SK-N-SH (cell line): ENCODE data around the gene PDZD2. TPM values are rescaled to one million over a fixed set of nuclear protein-coding genes. Genes with fewer than 3 reads are reported as not detected.

Experiments
- CTCF ChIA-PET: fragments of 300-600, 350-600 bp; formaldehyde crosslinking; extraction: SDS; loops from one replicate; lab custom pipeline; 2021; lab: Yijun Ruan, JAX
- POLR2A ChIA-PET: fragments of 350-600 bp; sonication (Branson Sonifier 250); formaldehyde crosslinking; extraction: SDS; loops from one replicate; lab custom pipeline; 2020; ENCODE audit warnings: antibody characterized with exemption, inconsistent platforms; lab: Yijun Ruan, JAX
- DNase-seq: peaks from one replicate; pipeline ENCODE4 v3.0.0; 2012
- H2AFZ ChIP-seq: fragments of 200-600 bp; sonication (generic); 2 replicates; pipeline ENCODE4 v1.8.1; 2016; ENCODE audit warnings: antibody characterized with exemption, mild to moderate bottlenecking, low read depth
- H3F3A ChIP-seq: fragments of 200-600 bp; sonication (generic); replicated peaks from 2 replicates; pipeline ENCODE3; 2016; ENCODE audit warnings: antibody characterized with exemption, mild to moderate bottlenecking; ENCODE audit not compliant: insufficient read depth
- H3K27ac ChIP-seq, 2 experiments: fragments of 200-500 bp in 1 of 2; fragments of 200-600 bp in 1 of 2; sonication (Bioruptor generic) in 1 of 2; sonication (generic), shearing (Covaris generic) in 1 of 2; 2 replicates each; pipeline versions ENCODE4 v1.5.1 to v1.6.1; 2014 to 2016; ENCODE audit warnings: low read depth in 2 of 2, inconsistent platforms in 1 of 2, low read length in 1 of 2, mild to moderate bottlenecking in 1 of 2, mixed read lengths in 1 of 2
- H3K27me3 ChIP-seq: fragments of 200-600 bp; sonication (generic), shearing (Covaris generic); 2 replicates; pipeline ENCODE4 v1.6.1; 2016; ENCODE audit warnings: mixed run types; ENCODE audit not compliant: insufficient read depth
- H3K36me3 ChIP-seq, 2 experiments: fragments of 200-500 bp in 1 of 2; fragments of 200-600 bp in 1 of 2; sonication (Bioruptor generic) in 1 of 2; sonication (generic) in 1 of 2; replicated peaks in 1 of 2; 2 replicates each; pipeline versions ENCODE3 to v1.5.1; 2014 to 2016; ENCODE audit warnings: low read length in 1 of 2, mild to moderate bottlenecking in 1 of 2; ENCODE audit not compliant: insufficient read depth in 2 of 2, control insufficient read depth in 1 of 2
- H3K4me1 ChIP-seq, 2 experiments: fragments of 200-500 bp in 1 of 2; fragments of 200-600 bp in 1 of 2; sonication (Bioruptor generic) in 1 of 2; sonication (generic), shearing (Covaris generic) in 1 of 2; 2 replicates each; pipeline versions ENCODE4 v1.5.1 to v1.6.1; 2014 to 2016; ENCODE audit warnings: low read depth in 1 of 2, low read length in 1 of 2, mixed run types in 1 of 2; ENCODE audit not compliant: insufficient read depth in 2 of 2, control insufficient read depth in 1 of 2
- H3K4me2 ChIP-seq: fragments of 200-600 bp; sonication (generic), shearing (Covaris generic); 2 replicates; pipeline ENCODE4 v1.6.1; 2017; ENCODE audit warnings: mixed run types
- H3K4me3 ChIP-seq, 2 experiments: fragments of 200-500 bp in 1 of 2; fragments of 200-600 bp in 1 of 2; sonication (Bioruptor generic) in 1 of 2; sonication (generic), shearing (Covaris generic) in 1 of 2; 2 replicates each; pipeline versions ENCODE4 v1.5.1 to v1.8.1; 2014 to 2016; ENCODE audit warnings: low read depth in 2 of 2, inconsistent platforms in 1 of 2, low read length in 1 of 2, mild to moderate bottlenecking in 1 of 2, mixed read lengths in 1 of 2, moderate library complexity in 1 of 2
- H3K79me2 ChIP-seq: fragments of 200-600 bp; sonication (generic); 2 replicates; pipeline ENCODE4 v1.8.1; 2017; ENCODE audit warnings: mild to moderate bottlenecking; ENCODE audit not compliant: insufficient read depth
- H3K9ac ChIP-seq: fragments of 200-600 bp; sonication (generic); 2 replicates; pipeline ENCODE4 v1.6.1; 2017; ENCODE audit warnings: mixed run types
- H3K9me2 ChIP-seq: fragments of 200-600 bp; sonication (generic); 2 replicates; pipeline ENCODE4 v1.6.1; 2017; ENCODE audit warnings: mixed run types
- H3K9me3 ChIP-seq: fragments of 200-600 bp; sonication (generic); 2 replicates; pipeline ENCODE4 v1.6.1; 2017; ENCODE audit warnings: mixed run types, mild to moderate bottlenecking, moderate library complexity
- H4K20me1 ChIP-seq: fragments of 200-600 bp; sonication (generic); 2 replicates; pipeline ENCODE4 v1.6.1; 2017; ENCODE audit warnings: mild to moderate bottlenecking, mixed run types; ENCODE audit not compliant: insufficient read depth
- CTCF ChIP-seq: fragments of 200-600 bp; sonication (generic); IDR thresholded peaks from 2 replicates; pipeline ENCODE4 v1.6.1; 2017; ENCODE audit warnings: antibody characterized with exemption, mild to moderate bottlenecking, moderate library complexity
- EP300 ChIP-seq, 2 experiments: IDR thresholded peaks; 2 replicates each; pipeline versions ENCODE4 v1.4.0 to v1.6.1; 2012; ENCODE audit warnings: borderline replicate concordance in 1 of 2, low read depth in 1 of 2, low read length in 1 of 2
- FOSL2 ChIP-seq: IDR thresholded peaks from 2 replicates; pipeline ENCODE4 v1.4.0; 2012; ENCODE audit warnings: low read depth, mild to moderate bottlenecking, moderate library complexity, borderline replicate concordance
- FOXJ3 ChIP-seq: sonication (generic); formaldehyde crosslinking; IDR thresholded peaks from 2 replicates; pipeline ENCODE4 v1.5.1; 2020; ENCODE audit warnings: mild to moderate bottlenecking, missing genetic modification reagents
- GATA2 ChIP-seq: sonication (generic); formaldehyde crosslinking; IDR thresholded peaks from 2 replicates; pipeline ENCODE4 v1.5.0; 2020; ENCODE audit warnings: mild to moderate bottlenecking, missing genetic modification reagents
- MXI1 ChIP-seq: IDR thresholded peaks from 2 replicates; pipeline ENCODE4 v1.6.1; 2012; ENCODE audit warnings: mild to moderate bottlenecking, low read depth, low read length, improper control_type of control experiment
- NRF1 ChIP-seq: IDR thresholded peaks from 2 replicates; pipeline ENCODE4 v1.6.1; 2012; ENCODE audit warnings: low read depth, mild to moderate bottlenecking, low read length
- POLR2AphosphoS5 ChIP-seq: IDR thresholded peaks from 2 replicates; pipeline ENCODE4 v1.6.1; 2012; ENCODE audit warnings: low read depth, low read length
- RAD21 ChIP-seq: IDR thresholded peaks from 2 replicates; pipeline ENCODE4 v1.6.1; 2012; ENCODE audit warnings: mild to moderate bottlenecking, low read length
- REST ChIP-seq: IDR thresholded peaks from 2 replicates; pipeline ENCODE4 v1.6.1; 2012; ENCODE audit warnings: mild to moderate bottlenecking, low read depth, low read length, moderate library complexity
- RXRA ChIP-seq: IDR thresholded peaks from 2 replicates; pipeline ENCODE4 v1.4.0; 2012; ENCODE audit warnings: low read depth, mild to moderate bottlenecking, borderline replicate concordance
- SIN3A ChIP-seq: IDR thresholded peaks from 2 replicates; pipeline ENCODE4 v1.6.1; 2012; ENCODE audit warnings: low read depth, mild to moderate bottlenecking, low read length, moderate library complexity, borderline replicate concordance
- SMC3 ChIP-seq: IDR thresholded peaks from 2 replicates; pipeline ENCODE4 v1.6.1; 2012; ENCODE audit warnings: low read depth, low read length, improper control_type of control experiment
- TAF1 ChIP-seq: IDR thresholded peaks from 2 replicates; pipeline ENCODE4 v1.6.1; 2012; ENCODE audit warnings: low read depth, mild to moderate bottlenecking, low read length, moderate library complexity, borderline replicate concordance
- TEAD4 ChIP-seq: IDR thresholded peaks from 2 replicates; pipeline ENCODE4 v1.4.0; 2012; ENCODE audit warnings: mild to moderate bottlenecking, borderline replicate concordance; ENCODE audit not compliant: insufficient read depth
- USF1 ChIP-seq: IDR thresholded peaks from 2 replicates; pipeline ENCODE4 v1.4.0; 2012; ENCODE audit warnings: low read depth, borderline replicate concordance
- USF2 ChIP-seq: fragments of 150-350 bp; IDR thresholded peaks from 2 replicates; pipeline ENCODE4 v1.6.1; 2017; ENCODE audit warnings: antibody characterized with exemption, low read length, low read depth, borderline replicate concordance
- YY1 ChIP-seq: IDR thresholded peaks from 2 replicates; pipeline ENCODE4 v1.4.0; 2012; ENCODE audit warnings: low read depth, mild to moderate bottlenecking
- WGBS: methylation state at CpG from one replicate; pipeline ENCODE4 v1.1.6; 2017; ENCODE audit warnings: low lambda C conversion rate; 5-methylcytosine and 5-hydroxymethylcytosine counted together
- polyA plus RNA-seq, 3 experiments: library from polyadenylated mRNA; depleted of rRNA; stranded (reverse); fragments of >200 nt; gene quantifications; 2 replicates each; pipeline ENCODE4 v1.2.3, GENCODE V29; 2012

PDZD2 gene
- polyA plus RNA-seq, 1 of the 3 experiments (the other 2 are of a cell fraction): 0.13 TPM

- Histone ChIP-seq H3K4me3 (no peak overlapping the region), H3F3A (no peaks in the 10 kb centered on the region), H2AFZ (no peak overlapping the region), H3K9me2 (no peaks in the 10 kb centered on the region), H3K27me3 (peaks cover 17% of the 10 kb centered on the region; the same call in 1 of the 2 replicates), H3K9me3 (no peaks in the 10 kb centered on the region), H3K36me3 (no peaks in the 10 kb centered on the region), H3K79me2 (no peaks in the 10 kb centered on the region), H3K4me1 (peaks cover 0 to 30% of the 10 kb centered on the region in 2 experiments; a peak in 2 of 4 replicates), H3K9ac (no peak overlapping the region), H4K20me1 (no peaks in the 10 kb centered on the region)
- ChIA-PET POLR2A (interaction anchor here (0.7 kb wide), 1 partner anchor 312 kb away, joined by 5 read pairs; no protein-coding TSS in a partner anchor), CTCF (interaction anchor here (0.9 to 1.3 kb wide), 3 partner anchors 13 to 134 kb away, joined by 4 read pairs; no protein-coding TSS in a partner anchor)
- WGBS: 79% methylated on average over 11 of the region's 11 CpGs
- no peak for DNase-seq
- TF ChIP-seq MXI1 (no peak), USF1 (no peak), FOSL2 (no peak)
- TF ChIP-seq, all 33 proteins: peak for 0
- no peak overlapping the region for H3K4me2 ChIP-seq
- no peak overlapping the region for H3K27ac ChIP-seq
These were observed 303.6 kb downstream of the PDZD2 start for GRCh38 chr5:31942546-31942945.

GRCh38 chr5:31944684-31945445 is 305.9 kb downstream of the PDZD2 start:
- no peaks in the 10 kb centered on the region for H4K20me1 ChIP-seq
- no peaks in the 10 kb centered on the region for H3K79me2 ChIP-seq
- no peaks in the 10 kb centered on the region for H3F3A ChIP-seq
- no peaks in the 10 kb centered on the region for H3K36me3 ChIP-seq
- no peak overlapping the region for H2AFZ ChIP-seq
- ChIA-PET CTCF (interaction anchor here (0.6 to 1.6 kb wide), 6 partner anchors 10 to 159 kb away, joined by 3 to 9 read pairs (median 6); no protein-coding TSS in a partner anchor), POLR2A (interaction anchor here (1.2 to 1.3 kb wide), 2 partner anchors 98 to 132 kb away, joined by 3 to 4 read pairs; no protein-coding TSS in a partner anchor)
- WGBS: 24% methylated on average over 7 of the region's 13 CpGs
- H3K27me3 ChIP-seq: peaks cover 17% of the 10 kb centered on the region; the same call in 1 of the 2 replicates
- H3K27ac ChIP-seq: peak overlapping the region; percentile 15 to 98; a peak in 3 of 4 replicates
- H3K4me1 ChIP-seq: peaks cover 0 to 35% of the 10 kb centered on the region in 2 experiments; a peak in 2 of 4 replicates
- H3K9me2 ChIP-seq: no peaks in the 10 kb centered on the region
- H3K9me3 ChIP-seq: no peaks in the 10 kb centered on the region
- peak; percentile 80 for DNase-seq
- H3K4me2 ChIP-seq: no peak overlapping the region
- no peak overlapping the region for H3K4me3 ChIP-seq
- no peak overlapping the region for H3K9ac ChIP-seq
- TF ChIP-seq FOXJ3 (peak; percentile 87), POLR2AphosphoS5 (0 out of 2 replicates have a peak, but pooled peaks have one; percentile 37), NRF1 (no peak), USF2 (no peak), TEAD4 (no peak), YY1 (no peak), RAD21 (no peak; the same call in 1 of the 2 replicates), MXI1 (peak; percentile 82; the same call in 1 of the 2 replicates), EP300 (IDR thresholded peaks at IDR 0.05; ENCODE audit: borderline replicate concordance in 1 of 2, low read depth in 1 of 2, low read length in 1 of 2) (peak in 1 of 2 experiments; percentile 78; a peak in 2 of 4 replicates), RXRA (no peak), GATA2 (peak; percentile 99), TAF1 (no peak), REST (no peak), SMC3 (no peak), CTCF (no peak), SIN3A (no peak)
